Hepatocyte (in vitro differentiated cells): ENCODE measurements around the gene SNX25. TPM values are rescaled to one million over a fixed set of nuclear protein-coding genes. Genes with fewer than 3 reads are reported as not detected.

Source experiments
- DNase-seq: peaks from one replicate; pipeline ENCODE4 v3.0.0-alpha.2; 2016; ENCODE audit warnings: low spot score
- H2AFZ ChIP-seq: fragments of 200-600 bp; sonication (generic); 2 replicates; pipeline ENCODE4 v1.6.0; 2016; ENCODE audit warnings: antibody characterized with exemption, mild to moderate bottlenecking
- H3K27ac ChIP-seq: fragments of 200-600 bp; sonication (generic); 2 replicates; pipeline ENCODE4 v1.5.1; 2016; ENCODE audit warnings: mild to moderate bottlenecking
- H3K27me3 ChIP-seq: fragments of 200-600 bp; sonication (generic); 2 replicates; pipeline ENCODE4 v1.6.1; 2016
- H3K36me3 ChIP-seq: fragments of 200-600 bp; sonication (generic); replicated peaks from 2 replicates; pipeline ENCODE4 v1.5.1; 2016; ENCODE audit warnings: low read depth; ENCODE audit not compliant: insufficient read depth
- H3K4me1 ChIP-seq: fragments of 200-600 bp; sonication (generic); 2 replicates; pipeline ENCODE4 v1.5.1; 2016; ENCODE audit warnings: mild to moderate bottlenecking, moderate library complexity; ENCODE audit not compliant: insufficient read depth
- H3K4me2 ChIP-seq: fragments of 200-600 bp; sonication (generic); 2 replicates; pipeline ENCODE4 v1.6.0; 2016
- H3K4me3 ChIP-seq: fragments of 200-600 bp; sonication (generic); 2 replicates; pipeline ENCODE4 v1.5.1; 2016; ENCODE audit warnings: mild to moderate bottlenecking
- H3K79me2 ChIP-seq: fragments of 200-600 bp; sonication (generic); 2 replicates; pipeline ENCODE4 v1.6.0; 2017; ENCODE audit warnings: mild to moderate bottlenecking
- H3K9me2 ChIP-seq: fragments of 200-600 bp; sonication (generic); replicated peaks from 2 replicates; pipeline ENCODE4 v1.6.0; 2017; ENCODE audit warnings: mild to moderate bottlenecking; ENCODE audit not compliant: insufficient read depth
- H3K9me3 ChIP-seq: fragments of 200-600 bp; sonication (generic); 2 replicates; pipeline ENCODE4 v1.5.1; 2016; ENCODE audit warnings: low read depth, mild to moderate bottlenecking
- H4K20me1 ChIP-seq: fragments of 200-600 bp; sonication (generic); 2 replicates; pipeline ENCODE4 v1.6.0; 2016; ENCODE audit warnings: mild to moderate bottlenecking; ENCODE audit not compliant: insufficient read depth, poor library complexity, severe bottlenecking
- EZH2 ChIP-seq: fragments of 200-600 bp; sonication (generic); IDR thresholded peaks from 2 replicates; pipeline ENCODE4 v1.6.1; 2016; ENCODE audit warnings: antibody characterized with exemption, mild to moderate bottlenecking, borderline replicate concordance
- EZH2phosphoT487 ChIP-seq: fragments of 200-600 bp; sonication (generic); IDR thresholded peaks from one replicate; pipeline ENCODE4 v1.6.1; 2018; ENCODE audit warnings: antibody characterized with exemption, mild to moderate bottlenecking, low read depth, moderate library complexity; ENCODE audit not compliant: unreplicated experiment, severe bottlenecking
- WGBS: methylation state at CpG from one replicate; pipeline ENCODE4 v1.1.6; 2016; ENCODE audit warnings: low lambda C conversion rate; ENCODE audit errors: missing lambda C conversion rate; 5-methylcytosine and 5-hydroxymethylcytosine counted together
- polyA plus RNA-seq: library from polyadenylated mRNA; unstranded; fragments of >200 nt; fragmentation: Nextera tagmentation; extraction: Ambion mirVana; gene quantifications from 2 replicates; pipeline ENCODE4 v1.2.1, GENCODE V29; 2016
- total RNA-seq: library from RNA; depleted of rRNA; stranded (reverse); fragments of >200 nt; gene quantifications from 2 replicates; pipeline ENCODE4 v1.2.3, GENCODE V29; 2014
- TF ChIP-seq, protein P1 (sequence below): fragments of 200-600 bp; sonication (generic); IDR thresholded peaks from 2 replicates; pipeline ENCODE4 v1.5.1; 2016; ENCODE audit warnings: antibody characterized with exemption, mild to moderate bottlenecking; ENCODE audit not compliant: poor library complexity

The SNX25 gene
- total and polyA plus RNA-seq, 2 experiments from 2014 or later, result 16.5 to 20.3 TPM

DNA sequence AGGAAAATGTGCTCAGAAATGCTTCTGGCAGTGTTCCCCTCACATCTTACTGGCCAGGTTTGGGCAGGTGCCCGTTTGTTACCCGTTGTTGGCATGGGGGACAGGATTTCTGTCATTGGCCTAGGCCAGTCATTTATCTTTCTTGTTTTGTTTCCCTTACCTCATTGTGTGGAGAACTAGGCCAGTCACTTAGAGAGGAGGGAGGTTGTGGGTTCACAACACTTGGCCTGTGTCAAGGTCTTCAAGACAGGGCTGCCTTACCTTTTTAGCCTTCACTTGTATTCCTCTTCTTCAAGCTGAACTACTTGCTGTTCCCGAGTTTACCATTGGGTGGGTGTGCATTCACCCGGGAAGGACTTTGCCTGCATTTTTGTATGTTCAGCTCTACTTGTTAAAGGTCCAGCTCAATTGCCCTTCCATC, 17.7 kb downstream of the SNX25 start:
- Histone ChIP-seq H4K20me1 (peaks cover 16% of the 10 kb centered on the region), H3K4me3 (no peak overlapping the region), H3K36me3 (no peaks in the 10 kb centered on the region), H3K9me2 (no peaks in the 10 kb centered on the region), H3K79me2 (peaks cover 87% of the 10 kb centered on the region), H3K4me2 (no peak overlapping the region), H3K4me1 (no peaks in the 10 kb centered on the region), H3K9me3 (no peaks in the 10 kb centered on the region), H3K27me3 (no peaks in the 10 kb centered on the region), H3K27ac (no peak overlapping the region), H2AFZ (no peak overlapping the region)
- 65% methylated on average over 4 of the region's 4 CpGs for WGBS
- DNase-seq, result peak; percentile 43
- TF ChIP-seq, protein P1, sequence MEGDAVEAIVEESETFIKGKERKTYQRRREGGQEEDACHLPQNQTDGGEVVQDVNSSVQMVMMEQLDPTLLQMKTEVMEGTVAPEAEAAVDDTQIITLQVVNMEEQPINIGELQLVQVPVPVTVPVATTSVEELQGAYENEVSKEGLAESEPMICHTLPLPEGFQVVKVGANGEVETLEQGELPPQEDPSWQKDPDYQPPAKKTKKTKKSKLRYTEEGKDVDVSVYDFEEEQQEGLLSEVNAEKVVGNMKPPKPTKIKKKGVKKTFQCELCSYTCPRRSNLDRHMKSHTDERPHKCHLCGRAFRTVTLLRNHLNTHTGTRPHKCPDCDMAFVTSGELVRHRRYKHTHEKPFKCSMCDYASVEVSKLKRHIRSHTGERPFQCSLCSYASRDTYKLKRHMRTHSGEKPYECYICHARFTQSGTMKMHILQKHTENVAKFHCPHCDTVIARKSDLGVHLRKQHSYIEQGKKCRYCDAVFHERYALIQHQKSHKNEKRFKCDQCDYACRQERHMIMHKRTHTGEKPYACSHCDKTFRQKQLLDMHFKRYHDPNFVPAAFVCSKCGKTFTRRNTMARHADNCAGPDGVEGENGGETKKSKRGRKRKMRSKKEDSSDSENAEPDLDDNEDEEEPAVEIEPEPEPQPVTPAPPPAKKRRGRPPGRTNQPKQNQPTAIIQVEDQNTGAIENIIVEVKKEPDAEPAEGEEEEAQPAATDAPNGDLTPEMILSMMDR, result peak; percentile 18
- TF ChIP-seq EZH2phosphoT487, result no peak
- TF ChIP-seq EZH2, result no peak

DNA sequence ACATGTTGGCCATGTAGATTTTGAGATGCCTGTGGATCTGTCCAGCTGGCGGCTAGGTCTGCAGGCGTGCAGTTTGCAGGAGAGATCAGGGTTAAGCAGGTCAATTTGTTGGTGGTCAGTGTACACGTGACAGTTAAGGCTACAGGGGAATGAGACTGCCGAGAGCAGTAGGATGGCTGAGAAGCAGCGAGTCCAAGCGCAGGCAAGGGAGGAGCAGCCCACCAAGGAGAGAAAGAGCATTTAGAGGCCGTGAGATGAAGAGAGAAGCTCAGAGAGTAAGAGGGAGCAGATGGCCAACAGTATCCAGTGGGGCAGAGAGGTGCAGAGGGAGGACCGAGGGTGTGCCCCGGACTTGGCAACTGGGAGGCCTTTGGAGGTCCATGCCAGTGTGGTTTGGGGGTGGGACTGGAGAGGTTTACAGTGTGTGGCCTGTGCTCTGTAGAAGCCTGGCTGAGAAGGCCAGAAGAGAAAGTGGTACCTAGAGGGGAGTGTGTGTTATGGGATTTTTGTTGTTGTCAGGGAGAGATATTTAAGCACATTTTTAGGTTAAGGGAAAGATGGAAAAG, 18.4 kb downstream of the SNX25 start:
- Histone ChIP-seq H3K36me3 (no peaks in the 10 kb centered on the region), H3K27ac (no peak overlapping the region), H4K20me1 (peaks cover 16% of the 10 kb centered on the region), H2AFZ (no peak overlapping the region), H3K4me1 (no peaks in the 10 kb centered on the region), H3K79me2 (peaks cover 82% of the 10 kb centered on the region), H3K9me3 (no peaks in the 10 kb centered on the region), H3K4me3 (no peak overlapping the region), H3K9me2 (no peaks in the 10 kb centered on the region), H3K27me3 (no peaks in the 10 kb centered on the region), H3K4me2 (no peak overlapping the region)
- TF ChIP-seq EZH2 (no peak), EZH2phosphoT487 (no peak)
- TF ChIP-seq, protein P1, result no peak
- no peak for DNase-seq
- WGBS, result 95% methylated on average over 9 of the region's 9 CpGs

DNA sequence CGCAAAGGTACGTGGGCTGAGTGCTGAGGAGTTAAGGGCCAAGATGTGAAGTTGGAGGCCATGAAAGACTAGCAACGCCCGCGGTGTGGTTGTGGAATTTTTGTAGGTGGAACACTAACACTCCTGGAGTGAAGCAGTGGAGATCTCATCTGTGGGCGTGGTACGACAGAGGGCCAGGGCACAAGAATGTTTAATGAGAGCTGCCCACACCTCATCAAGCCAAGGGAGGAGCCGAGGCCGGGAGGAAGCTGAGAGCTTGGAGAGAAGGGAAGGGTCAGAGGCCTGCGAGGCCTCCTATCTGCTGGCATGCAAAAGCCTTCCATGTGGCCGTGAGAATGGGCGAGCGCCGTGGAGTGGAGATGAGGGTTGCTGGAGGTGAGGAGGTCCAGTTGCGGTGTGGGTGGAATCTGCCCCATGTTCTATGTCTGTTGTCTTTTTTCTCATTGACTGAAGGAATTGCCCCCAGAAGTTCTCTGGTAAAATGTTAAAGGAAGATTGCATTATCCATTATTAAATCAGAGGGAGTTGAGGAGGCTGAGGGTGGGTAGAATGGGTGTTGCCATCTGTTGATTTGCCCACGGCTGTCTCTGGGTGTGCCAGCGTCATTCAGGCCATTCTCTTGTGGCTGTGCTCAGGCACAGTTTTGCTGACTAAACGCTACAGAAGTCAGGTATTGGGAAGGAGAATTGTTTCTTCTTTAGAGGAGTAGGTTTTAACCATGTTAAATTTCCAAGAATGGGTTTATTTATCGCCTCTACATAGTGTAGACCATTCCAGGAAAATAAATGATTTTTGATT, 19.8 kb downstream of the SNX25 start:
- Histone ChIP-seq H3K79me2 (peaks cover 79% of the 10 kb centered on the region), H3K4me1 (no peaks in the 10 kb centered on the region), H2AFZ (no peak overlapping the region), H3K27ac (no peak overlapping the region), H3K4me2 (no peak overlapping the region), H3K36me3 (no peaks in the 10 kb centered on the region), H3K27me3 (no peaks in the 10 kb centered on the region), H3K4me3 (no peak overlapping the region), H4K20me1 (peaks cover 16% of the 10 kb centered on the region), H3K9me3 (no peaks in the 10 kb centered on the region), H3K9me2 (no peaks in the 10 kb centered on the region)
- no peak for DNase-seq
- TF ChIP-seq, protein P1, result no peak
- no peak for TF ChIP-seq EZH2
- TF ChIP-seq EZH2phosphoT487, result no peak
- WGBS, result 91% methylated on average over 19 of the region's 19 CpGs
